Lower lobe of right lung (tissue), 2 donors: ENCODE data around the gene C1orf50. TPM values are rescaled to one million over a fixed set of nuclear protein-coding genes. Genes with fewer than 3 reads are reported as not detected.

Experiments
- ATAC-seq, 2 donors: fragments of 200-7000 bp; cut with Tn5 transposase; one replicate each; pipeline ENCODE4 v1.9.1; 2020 to 2022; ENCODE audit warnings: mild to moderate bottlenecking in 2 of 2, moderate library complexity in 2 of 2
- DNase-seq: peaks from one replicate; pipeline ENCODE4 v3.0.0-alpha.2; 2020
- H3K27ac ChIP-seq: fragments of 200-600 bp; one replicate; pipeline ENCODE4 v1.8.0; 2022
- H3K27me3 ChIP-seq: fragments of 200-600 bp; one replicate; pipeline ENCODE4 v1.8.0; 2022; ENCODE audit warnings: low read depth
- H3K36me3 ChIP-seq: fragments of 200-600 bp; one replicate; pipeline ENCODE4 v1.8.0; 2022; ENCODE audit warnings: mild to moderate bottlenecking
- H3K4me1 ChIP-seq: fragments of 200-600 bp; one replicate; pipeline ENCODE4 v1.8.0; 2022
- H3K4me3 ChIP-seq: fragments of 200-600 bp; one replicate; pipeline ENCODE4 v1.8.0; 2022; ENCODE audit warnings: mild to moderate bottlenecking
- H3K9me3 ChIP-seq: fragments of 200-600 bp; one replicate; pipeline ENCODE4 v1.8.0; 2022
- intact Hi-C: fragments of 100-400 bp; cut with DNase I; formaldehyde crosslinking; loops from one replicate; pipeline ENCODE4 v1.11.0; 2022
- total RNA-seq: library from RNA; stranded (reverse); fragmentation: NEBNext Ultra II Directional; extraction: Animal tissue kit (Norgen Biotek cat#: 25700); gene quantifications from one replicate; pipeline ENCODE4 v1.2.1, GENCODE V29; 2021
- TF ChIP-seq, protein P1 (sequence below): fragments of 200-600 bp; IDR thresholded peaks from one replicate; pipeline ENCODE4 v1.8.0; 2022; ENCODE audit warnings: antibody characterized with exemption, mild to moderate bottlenecking
- donor health status: DM: no; HTN: yes; CAD: no; lungs with severe emphysema.

C1orf50 gene
- total RNA-seq, 1 donor from 2014 or later, result 5.6 TPM

DNA sequence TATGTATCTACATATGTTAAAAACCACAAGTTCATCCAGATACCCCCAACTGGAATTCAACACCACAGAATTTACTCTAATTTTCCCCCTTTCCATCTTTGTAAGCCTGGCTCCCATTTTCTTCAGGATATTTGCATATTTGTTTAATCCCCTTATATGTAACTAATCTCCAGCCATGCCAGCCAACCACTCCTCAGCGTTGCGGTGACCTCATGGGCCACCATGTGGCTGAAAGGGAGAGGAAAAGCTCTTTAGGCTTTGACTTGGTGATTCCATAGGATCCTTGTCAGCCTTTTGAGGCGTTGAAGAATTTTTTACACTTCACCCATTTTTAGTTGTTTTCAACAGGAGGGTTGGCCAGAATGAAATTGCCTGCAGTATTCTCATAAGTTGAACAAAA, 37.0 kb upstream of the C1orf50 start:
- intact Hi-C loops, result no loop called here
- Histone ChIP-seq H3K9me3 (no peaks in the 10 kb centered on the region), H3K36me3 (no peaks in the 10 kb centered on the region), H3K27ac (no peak overlapping the region), H3K4me3 (no peak overlapping the region), H3K27me3 (no peaks in the 10 kb centered on the region), H3K4me1 (no peaks in the 10 kb centered on the region)
- TF ChIP-seq, protein P1, sequence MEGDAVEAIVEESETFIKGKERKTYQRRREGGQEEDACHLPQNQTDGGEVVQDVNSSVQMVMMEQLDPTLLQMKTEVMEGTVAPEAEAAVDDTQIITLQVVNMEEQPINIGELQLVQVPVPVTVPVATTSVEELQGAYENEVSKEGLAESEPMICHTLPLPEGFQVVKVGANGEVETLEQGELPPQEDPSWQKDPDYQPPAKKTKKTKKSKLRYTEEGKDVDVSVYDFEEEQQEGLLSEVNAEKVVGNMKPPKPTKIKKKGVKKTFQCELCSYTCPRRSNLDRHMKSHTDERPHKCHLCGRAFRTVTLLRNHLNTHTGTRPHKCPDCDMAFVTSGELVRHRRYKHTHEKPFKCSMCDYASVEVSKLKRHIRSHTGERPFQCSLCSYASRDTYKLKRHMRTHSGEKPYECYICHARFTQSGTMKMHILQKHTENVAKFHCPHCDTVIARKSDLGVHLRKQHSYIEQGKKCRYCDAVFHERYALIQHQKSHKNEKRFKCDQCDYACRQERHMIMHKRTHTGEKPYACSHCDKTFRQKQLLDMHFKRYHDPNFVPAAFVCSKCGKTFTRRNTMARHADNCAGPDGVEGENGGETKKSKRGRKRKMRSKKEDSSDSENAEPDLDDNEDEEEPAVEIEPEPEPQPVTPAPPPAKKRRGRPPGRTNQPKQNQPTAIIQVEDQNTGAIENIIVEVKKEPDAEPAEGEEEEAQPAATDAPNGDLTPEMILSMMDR, result no peak
- DNase-seq, result no peak
- ATAC-seq, result no peak

DNA sequence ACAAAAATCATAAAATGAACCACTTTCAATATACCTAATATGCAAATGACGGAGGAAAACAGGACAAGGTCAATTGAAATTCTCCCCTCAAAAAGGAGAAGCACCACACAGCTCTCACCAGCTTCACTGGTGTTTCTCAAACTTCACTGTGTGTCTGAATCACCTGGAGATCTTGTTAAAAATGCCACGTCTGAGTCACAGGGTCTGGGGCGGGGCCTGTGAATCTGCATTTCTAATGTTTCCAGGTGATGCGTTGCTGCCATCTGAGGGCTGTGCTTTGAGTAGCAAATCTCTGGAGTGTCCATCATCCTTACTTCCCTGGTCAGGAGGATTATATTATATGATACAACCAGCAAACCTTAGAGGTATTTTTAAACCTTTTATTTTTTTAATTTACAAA, 36.1 kb upstream of the C1orf50 start:
- no peaks in the 10 kb centered on the region for H3K36me3 ChIP-seq
- intact Hi-C loops, result no loop called here
- H3K27me3 ChIP-seq, result no peaks in the 10 kb centered on the region
- DNase-seq (no peak), ATAC-seq (no peak)
- no peak overlapping the region for H3K27ac ChIP-seq
- TF ChIP-seq, protein P1, result no peak
- no peak overlapping the region for H3K4me3 ChIP-seq
- H3K9me3 ChIP-seq, result no peaks in the 10 kb centered on the region
- no peaks in the 10 kb centered on the region for H3K4me1 ChIP-seq

DNA sequence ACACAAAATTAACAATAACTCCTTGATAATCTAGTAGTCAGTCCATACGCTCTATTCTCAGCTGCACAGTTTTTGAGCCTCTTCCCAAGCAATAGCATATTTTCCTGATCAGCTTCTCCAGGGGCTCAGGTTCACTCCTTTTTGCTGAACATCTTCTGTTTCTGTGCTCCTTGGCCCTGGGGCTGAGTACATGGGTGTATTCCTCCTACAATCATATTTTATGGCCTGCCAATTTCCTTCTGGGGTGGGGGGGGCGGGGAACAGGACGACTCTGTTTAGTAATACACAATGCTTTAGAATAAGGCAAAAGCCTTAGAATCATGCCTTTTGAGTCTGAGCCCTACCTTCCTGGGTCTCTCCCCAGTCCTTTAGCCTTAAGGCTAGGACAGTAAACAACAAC, 35.5 kb upstream of the C1orf50 start:
- no peaks in the 10 kb centered on the region for H3K27me3 ChIP-seq
- intact Hi-C loops, result no loop called here
- no peaks in the 10 kb centered on the region for H3K36me3 ChIP-seq
- DNase-seq (no peak), ATAC-seq (no peak)
- no peaks in the 10 kb centered on the region for H3K4me1 ChIP-seq
- no peak overlapping the region for H3K27ac ChIP-seq
- H3K4me3 ChIP-seq, result no peak overlapping the region
- TF ChIP-seq, protein P1, result no peak
- no peaks in the 10 kb centered on the region for H3K9me3 ChIP-seq

DNA sequence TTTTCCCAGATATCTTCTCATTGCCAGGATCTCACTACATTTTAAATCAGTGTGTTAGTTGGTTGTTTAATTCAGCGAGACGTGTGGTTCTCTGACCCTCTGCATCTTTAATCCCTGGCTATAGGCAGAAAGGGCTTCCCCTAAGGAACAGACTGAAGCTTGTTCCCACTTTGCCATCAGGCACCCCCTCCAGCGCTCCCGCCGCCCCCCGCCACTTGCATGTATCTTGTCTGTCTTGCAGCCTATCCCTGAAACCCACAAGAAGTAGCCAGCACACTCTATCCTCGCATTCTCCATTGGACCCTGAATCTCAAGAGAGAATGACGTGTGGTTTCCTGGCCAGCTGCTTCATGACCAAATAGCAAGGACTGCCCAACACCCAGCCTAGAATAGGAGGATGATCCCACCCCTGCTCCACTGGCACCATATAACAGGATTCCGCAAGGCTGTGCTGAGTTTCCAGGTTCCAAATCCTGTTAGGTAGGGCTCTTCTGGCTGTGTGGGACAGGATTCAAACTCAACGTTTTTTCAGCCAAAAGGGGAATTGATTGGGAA, 34.8 kb upstream of the C1orf50 start:
- ATAC-seq (no peak), DNase-seq (no peak)
- Histone ChIP-seq H3K4me1 (no peaks in the 10 kb centered on the region), H3K9me3 (no peaks in the 10 kb centered on the region), H3K27me3 (no peaks in the 10 kb centered on the region), H3K4me3 (no peak overlapping the region), H3K36me3 (no peaks in the 10 kb centered on the region), H3K27ac (no peak overlapping the region)
- TF ChIP-seq, protein P1, result no peak
- intact Hi-C loops, result no loop called here

DNA sequence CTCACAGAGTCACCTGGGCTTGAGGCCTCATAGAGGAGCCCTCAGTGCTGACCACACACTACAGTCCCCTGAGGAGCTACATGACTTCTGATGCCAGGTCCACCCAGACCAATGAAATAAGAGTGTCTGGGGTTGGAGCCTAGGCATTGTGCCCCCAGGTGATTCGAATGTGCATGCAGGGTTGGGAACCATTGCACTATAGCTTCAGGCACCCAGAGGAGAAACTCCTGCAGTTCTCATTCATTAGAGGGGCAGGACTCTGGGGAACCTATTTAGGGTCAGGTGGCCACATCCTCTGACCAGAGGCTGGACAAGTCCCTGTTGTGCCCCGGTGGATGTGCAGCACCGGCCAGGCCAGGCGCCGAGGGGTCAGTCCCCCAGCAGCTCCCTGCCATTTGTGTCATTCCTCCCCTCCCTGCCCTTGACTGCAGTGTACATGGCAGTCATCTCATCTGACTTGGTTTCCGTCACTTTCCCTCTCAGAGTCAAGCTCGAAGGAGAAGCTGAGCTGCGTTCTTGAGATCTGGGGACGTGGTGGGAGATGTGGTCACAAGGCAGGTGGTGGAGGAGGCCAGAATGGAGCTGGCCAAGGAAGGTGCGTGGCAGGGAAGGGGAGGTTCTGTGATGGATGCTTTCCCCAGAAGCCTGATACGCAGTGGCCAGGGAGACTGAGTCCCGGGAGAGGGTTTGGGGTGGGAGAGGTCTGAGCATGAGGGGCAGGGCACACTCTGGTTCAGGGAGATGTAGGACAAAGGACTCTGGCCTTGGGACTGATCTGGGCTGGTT, 33.4 kb upstream of the C1orf50 start:
- TF ChIP-seq, protein P1, result no peak
- ATAC-seq (no peak), DNase-seq (no peak)
- no peaks in the 10 kb centered on the region for H3K4me1 ChIP-seq
- H3K27ac ChIP-seq, result no peak overlapping the region
- intact Hi-C loops, result no loop called here
- no peaks in the 10 kb centered on the region for H3K9me3 ChIP-seq
- no peak overlapping the region for H3K4me3 ChIP-seq
- no peaks in the 10 kb centered on the region for H3K36me3 ChIP-seq
- H3K27me3 ChIP-seq, result no peaks in the 10 kb centered on the region
